ENCODE data around the gene SGMS1.

The SGMS1 gene

GRCh38 chr10:50334273-50334672 lies 289.5 kb downstream of the SGMS1 start:
- no peak for DNase-seq (ENCODE audit: low spot score)

GRCh38 chr10:50333872-50334271 lies 289.9 kb downstream of the SGMS1 start:
- no peak for DNase-seq (ENCODE audit: low spot score)

- DNase-seq (ENCODE audit: low spot score), result no peak
These were observed 291.5 kb downstream of the SGMS1 start for GRCh38 chr10:50332108-50332842.

GRCh38 chr10:50331486-50331885 lies 292.3 kb downstream of the SGMS1 start:
- DNase-seq (ENCODE audit: low spot score), result no peak

GRCh38 chr10:50326757-50327701 lies 296.7 kb downstream of the SGMS1 start:
- peak; percentile 48 for DNase-seq (ENCODE audit: low spot score)

GRCh38 chr10:50326172-50326555 lies 297.6 kb downstream of the SGMS1 start:
- no peak for DNase-seq (ENCODE audit: low spot score)

GRCh38 chr10:50325449-50326171 lies 298.1 kb downstream of the SGMS1 start:
- peak; percentile 90 for DNase-seq (ENCODE audit: low spot score)

GRCh38 chr10:50324680-50325393 lies 298.9 kb downstream of the SGMS1 start:
- DNase-seq (ENCODE audit: low spot score), result no peak

GRCh38 chr10:50324046-50324445 lies 299.7 kb downstream of the SGMS1 start:
- no peak for DNase-seq (ENCODE audit: low spot score)

GRCh38 chr10:50322077-50322476 lies 301.7 kb downstream of the SGMS1 start:
- peak; percentile 33 for DNase-seq (ENCODE audit: low spot score)

- DNase-seq (ENCODE audit: low spot score), result no peak
These were observed 305.6 kb downstream of the SGMS1 start for GRCh38 chr10:50318129-50318528.

GRCh38 chr10:50316695-50317648 lies 306.8 kb downstream of the SGMS1 start:
- DNase-seq (ENCODE audit: low spot score), result peak; percentile 7

GRCh38 chr10:50316174-50316573 lies 307.6 kb downstream of the SGMS1 start:
- DNase-seq (ENCODE audit: low spot score), result no peak

- no peak for DNase-seq (ENCODE audit: low spot score)
These were observed 308.3 kb downstream of the SGMS1 start for GRCh38 chr10:50315424-50315823.

GRCh38 chr10:50314169-50315071 lies 309.3 kb downstream of the SGMS1 start:
- no peak for DNase-seq (ENCODE audit: low spot score)

GRCh38 chr10:50312464-50313437 lies 311.0 kb downstream of the SGMS1 start:
- DNase-seq (ENCODE audit: low spot score), result peak; percentile 77

GRCh38 chr10:50310560-50311174 lies 313.1 kb downstream of the SGMS1 start:
- no peak for DNase-seq (ENCODE audit: low spot score)

GRCh38 chr10:50309342-50309741 lies 314.4 kb downstream of the SGMS1 start:
- no peak for DNase-seq (ENCODE audit: low spot score)

Data from AG08395 (cell line).